Upper lobe of right lung (tissue), 1 donor: ENCODE results near the gene SYT13. TPM values are rescaled to one million over a fixed set of nuclear protein-coding genes. Genes with fewer than 3 reads are reported as not detected.

Experiments
- ATAC-seq: fragments of 200-7000 bp; cut with Tn5 transposase; one replicate; pipeline ENCODE4 v1.9.1; 2020; ENCODE audit warnings: mild to moderate bottlenecking, moderate library complexity
- DNase-seq: peaks from one replicate; pipeline ENCODE4 v3.0.0-alpha.2; 2020
- H3K27ac ChIP-seq: fragments of 200-600 bp; one replicate; pipeline ENCODE4 v1.8.0; 2022
- H3K27me3 ChIP-seq: fragments of 200-600 bp; one replicate; pipeline ENCODE4 v1.8.0; 2022; ENCODE audit warnings: mild to moderate bottlenecking
- H3K36me3 ChIP-seq: fragments of 200-600 bp; one replicate; pipeline ENCODE4 v1.8.0; 2022
- H3K4me1 ChIP-seq: fragments of 200-600 bp; one replicate; pipeline ENCODE4 v1.8.0; 2022
- H3K4me3 ChIP-seq: fragments of 200-600 bp; one replicate; pipeline ENCODE4 v1.8.0; 2022; ENCODE audit warnings: mild to moderate bottlenecking
- H3K9me3 ChIP-seq: fragments of 200-600 bp; one replicate; pipeline ENCODE4 v1.8.0; 2022
- CTCF ChIP-seq: fragments of 200-600 bp; IDR thresholded peaks from one replicate; pipeline ENCODE4 v1.8.0; 2022; ENCODE audit warnings: antibody characterized with exemption
- intact Hi-C: fragments of 100-400 bp; cut with DNase I; formaldehyde crosslinking; loops from one replicate; pipeline ENCODE4 v1.11.0; 2022
- total RNA-seq: library from RNA; stranded (reverse); fragmentation: NEBNext Ultra II Directional; extraction: Animal tissue kit (Norgen Biotek cat#: 25700); gene quantifications from one replicate; pipeline ENCODE4 v1.2.1, GENCODE V29; 2021
- donor health status: DM: no; HTN: yes; CAD: no; lungs with severe emphysema.

The SYT13 gene
- total RNA-seq, 1 donor from 2014 or later, result not detected

GRCh38 chr11:45290586-45290985, 4.4 kb upstream of the SYT13 start:
- no peaks in the 10 kb centered on the region for H3K36me3 ChIP-seq
- no peak overlapping the region for H3K27ac ChIP-seq
- DNase-seq (no peak), ATAC-seq (no peak)
- no peak overlapping the region for H3K4me3 ChIP-seq
- no peaks in the 10 kb centered on the region for H3K9me3 ChIP-seq
- no peaks in the 10 kb centered on the region for H3K4me1 ChIP-seq
- intact Hi-C loops, result loop anchor here (5.0 to 10.0 kb wide), 2 partner anchors 178 to 356 kb away; no protein-coding TSS in a partner anchor
- H3K27me3 ChIP-seq, result peaks cover 36% of the 10 kb centered on the region
- TF ChIP-seq CTCF, result no peak

- intact Hi-C loops, result no loop called here
- Histone ChIP-seq H3K27ac (no peak overlapping the region), H3K4me1 (no peaks in the 10 kb centered on the region), H3K36me3 (no peaks in the 10 kb centered on the region), H3K4me3 (no peak overlapping the region), H3K27me3 (peaks cover 46% of the 10 kb centered on the region), H3K9me3 (no peaks in the 10 kb centered on the region)
- DNase-seq, result no peak
- TF ChIP-seq CTCF, result no peak
- ATAC-seq, result no peak
These were observed 3.2 kb upstream of the SYT13 start for GRCh38 chr11:45289369-45289768.

- no peak overlapping the region for H3K27ac ChIP-seq
- intact Hi-C loops, result no loop called here
- H3K36me3 ChIP-seq, result no peaks in the 10 kb centered on the region
- ATAC-seq, result no peak
- DNase-seq, result no peak
- H3K4me1 ChIP-seq, result no peaks in the 10 kb centered on the region
- no peak overlapping the region for H3K4me3 ChIP-seq
- no peaks in the 10 kb centered on the region for H3K9me3 ChIP-seq
- H3K27me3 ChIP-seq, result peaks cover 50% of the 10 kb centered on the region
- TF ChIP-seq CTCF, result no peak
These were observed 2.2 kb upstream of the SYT13 start for GRCh38 chr11:45288339-45288738.

GRCh38 chr11:45287316-45287903, 1.3 kb upstream of the SYT13 start:
- no peaks in the 10 kb centered on the region for H3K4me1 ChIP-seq
- no peak for TF ChIP-seq CTCF
- H3K36me3 ChIP-seq, result no peaks in the 10 kb centered on the region
- ATAC-seq (no peak), DNase-seq (no peak)
- peaks cover 50% of the 10 kb centered on the region for H3K27me3 ChIP-seq
- intact Hi-C loops, result no loop called here
- H3K9me3 ChIP-seq, result no peaks in the 10 kb centered on the region
- H3K27ac ChIP-seq, result no peak overlapping the region
- H3K4me3 ChIP-seq, result no peak overlapping the region

GRCh38 chr11:45285250-45285828, 802 bp downstream of the SYT13 start:
- peaks cover 50% of the 10 kb centered on the region for H3K27me3 ChIP-seq
- intact Hi-C loops, result no loop called here
- TF ChIP-seq CTCF, result no peak
- H3K4me1 ChIP-seq, result no peaks in the 10 kb centered on the region
- H3K4me3 ChIP-seq, result no peak overlapping the region
- no peaks in the 10 kb centered on the region for H3K9me3 ChIP-seq
- DNase-seq (no peak), ATAC-seq (peak; percentile 7)
- H3K27ac ChIP-seq, result no peak overlapping the region
- H3K36me3 ChIP-seq, result no peaks in the 10 kb centered on the region
